Measurements from ENCODE around the gene CNIH4.

- no peak for TF ChIP-seq CTCF (IDR thresholded peaks at IDR 0.05)
- no peak for TF ChIP-seq POLR2A (IDR thresholded peaks at IDR 0.05)
Measured at GRCh38 chr1:224308064-224308463, 48.6 kb upstream of the CNIH4 start.

Data from uterus (tissue), 2 donors.